HFF-Myc (cell line): ENCODE results near the gene MARCHF11.

ENCODE experiments used
- DNase-seq: peaks from one replicate; pipeline ENCODE4 v3.0.0-alpha.2; 2011; ENCODE audit warnings: low read depth; ENCODE audit errors: extremely low read depth
- H3K4me3 ChIP-seq: replicated peaks from 2 replicates; pipeline ENCODE4 v1.5.1; 2011; ENCODE audit warnings: low read depth, mild to moderate bottlenecking, control low read depth, low read length
- CTCF ChIP-seq: IDR thresholded peaks from 2 replicates; pipeline ENCODE4 v1.5.1; 2012; ENCODE audit warnings: mild to moderate bottlenecking, low read depth, low read length, control low read depth; ENCODE audit errors: missing control alignments

The MARCHF11 gene

GRCh38 chr5:16048132-16048531 lies 131.5 kb downstream of the MARCHF11 start:
- no peak for TF ChIP-seq CTCF
- DNase-seq: no peak
- H3K4me3 ChIP-seq: no peak overlapping the region

- no peak for DNase-seq
- H3K4me3 ChIP-seq: no peak overlapping the region
- TF ChIP-seq CTCF: no peak
Measured at GRCh38 chr5:16043349-16043965, 136.1 kb downstream of the MARCHF11 start.

GRCh38 chr5:16037121-16037845 lies 142.3 kb downstream of the MARCHF11 start:
- TF ChIP-seq CTCF: no peak
- DNase-seq: no peak
- H3K4me3 ChIP-seq: no peak overlapping the region

- DNase-seq: no peak
- no peak overlapping the region for H3K4me3 ChIP-seq
- TF ChIP-seq CTCF: no peak
Measured at GRCh38 chr5:16034319-16035001, 145.1 kb downstream of the MARCHF11 start.

GRCh38 chr5:16033187-16033925 lies 146.2 kb downstream of the MARCHF11 start:
- no peak for TF ChIP-seq CTCF
- H3K4me3 ChIP-seq: no peak overlapping the region
- DNase-seq: no peak

GRCh38 chr5:16028708-16029107 lies 150.9 kb downstream of the MARCHF11 start:
- no peak for TF ChIP-seq CTCF
- H3K4me3 ChIP-seq: no peak overlapping the region
- no peak for DNase-seq
